WTC11 (cell line): ENCODE results near the gene GSG1L2. TPM values are rescaled to one million over a fixed set of nuclear protein-coding genes. Genes with fewer than 3 reads are reported as not detected.

ENCODE experiments used
- ATAC-seq: fragments of 200-7000 bp; cut with Tn5 transposase; 2 replicates; pipeline ENCODE4 v1.10.0; 2021; ENCODE audit warnings: mild to moderate bottlenecking, moderate library complexity
- CTCF ChIA-PET: fragments of 300-600 bp; sonication (Branson Sonifier 250); formaldehyde crosslinking; loops from one replicate; lab custom pipeline; 2021; ENCODE audit warnings: antibody characterized with exemption; lab: Charles Lee
- POLR2A ChIA-PET: fragments of 350-600 bp; sonication (Branson Sonifier 250); formaldehyde crosslinking; loops from one replicate; lab custom pipeline; 2021; ENCODE audit warnings: antibody characterized with exemption; lab: Charles Lee
- DNase-seq: peaks from one replicate; pipeline ENCODE4 v3.0.0; 2021; ENCODE audit warnings: low spot score
- H3K27ac Mint-ChIP-seq: 2 replicates; pipeline ENCODE4 v1.8.0; 2021; ENCODE audit warnings: mixed read lengths
- H3K27me3 Mint-ChIP-seq: 2 replicates; pipeline ENCODE4 v1.8.0; 2021; ENCODE audit warnings: low read depth, mild to moderate bottlenecking, moderate library complexity, mixed read lengths
- H3K36me3 Mint-ChIP-seq: 2 replicates; pipeline ENCODE4 v1.8.0; 2021; ENCODE audit warnings: mixed read lengths
- H3K4me1 Mint-ChIP-seq: 2 replicates; pipeline ENCODE4 v1.8.0; 2022; ENCODE audit warnings: mixed read lengths
- H3K4me3 Mint-ChIP-seq: 2 replicates; pipeline ENCODE4 v1.8.0; 2021; ENCODE audit warnings: mild to moderate bottlenecking, moderate library complexity, mixed read lengths
- H3K9me3 Mint-ChIP-seq: 2 replicates; pipeline ENCODE4 v1.8.0; 2021; ENCODE audit warnings: mixed read lengths
- AR ChIP-seq: fragments of 250-450 bp; sonication (Bioruptor Pico); IDR thresholded peaks from 2 replicates; pipeline ENCODE4 v1.9.0; 2021; ENCODE audit warnings: mild to moderate bottlenecking
- ATF2 ChIP-seq: sonication (generic); formaldehyde crosslinking; IDR thresholded peaks from 2 replicates; pipeline ENCODE4 v1.8.1; 2022; ENCODE audit warnings: low read depth, missing genetic modification reagents, borderline replicate concordance
- ATF6 ChIP-seq: sonication (generic); formaldehyde crosslinking; IDR thresholded peaks from 2 replicates; pipeline ENCODE4 v1.8.1; 2023; ENCODE audit warnings: mild to moderate bottlenecking, missing genetic modification reagents
- CBFB ChIP-seq: sonication (generic); formaldehyde crosslinking; IDR thresholded peaks from 2 replicates; pipeline ENCODE4 v1.8.1; 2022; ENCODE audit warnings: mild to moderate bottlenecking, low read depth, missing genetic modification reagents
- E2F5 ChIP-seq: sonication (generic); formaldehyde crosslinking; IDR thresholded peaks from 2 replicates; pipeline ENCODE4 v1.8.1; 2022; ENCODE audit warnings: mild to moderate bottlenecking, moderate library complexity, missing genetic modification reagents
- ELF4 ChIP-seq: sonication (generic); formaldehyde crosslinking; IDR thresholded peaks from 2 replicates; pipeline ENCODE4 v1.8.1; 2022; ENCODE audit warnings: low read depth, mild to moderate bottlenecking, moderate library complexity, missing genetic modification reagents
- KAT7 ChIP-seq: sonication (generic); formaldehyde crosslinking; IDR thresholded peaks from 2 replicates; pipeline ENCODE4 v1.8.1; 2023; ENCODE audit warnings: missing genetic modification reagents, mild to moderate bottlenecking, borderline replicate concordance
- NR2C2 ChIP-seq: sonication (generic); formaldehyde crosslinking; IDR thresholded peaks from 2 replicates; pipeline ENCODE4 v1.8.0; 2022; ENCODE audit warnings: mild to moderate bottlenecking, missing genetic modification reagents
- PRDM15 ChIP-seq: sonication (generic); formaldehyde crosslinking; IDR thresholded peaks from 2 replicates; pipeline ENCODE4 v1.8.0; 2022; ENCODE audit warnings: missing genetic modification reagents
- PRRX2 ChIP-seq: fragments of 250-450 bp; sonication (Bioruptor Pico); IDR thresholded peaks from 2 replicates; pipeline ENCODE4 v1.8.0; 2021; ENCODE audit warnings: mild to moderate bottlenecking
- SMAD4 ChIP-seq: sonication (generic); formaldehyde crosslinking; IDR thresholded peaks from 2 replicates; pipeline ENCODE4 v1.8.0; 2022; ENCODE audit warnings: mild to moderate bottlenecking, missing genetic modification reagents
- TCF7 ChIP-seq: sonication (generic); formaldehyde crosslinking; IDR thresholded peaks from 2 replicates; pipeline ENCODE4 v1.8.0; 2022; ENCODE audit warnings: mild to moderate bottlenecking, low read depth, missing genetic modification reagents, moderate library complexity
- USF2 ChIP-seq: sonication (generic); formaldehyde crosslinking; IDR thresholded peaks from 2 replicates; pipeline ENCODE4 v1.8.1; 2023; ENCODE audit warnings: mild to moderate bottlenecking, missing genetic modification reagents, moderate library complexity
- ZBTB43 ChIP-seq: sonication (generic); formaldehyde crosslinking; IDR thresholded peaks from 2 replicates; pipeline ENCODE4 v1.8.1; 2023; ENCODE audit warnings: mild to moderate bottlenecking, missing genetic modification reagents
- ZMAT4 ChIP-seq: fragments of 250-450 bp; sonication (Bioruptor Pico); IDR thresholded peaks from 2 replicates; pipeline ENCODE4 v1.9.0; 2021; ENCODE audit warnings: mild to moderate bottlenecking
- ZNF263 ChIP-seq: sonication (generic); formaldehyde crosslinking; IDR thresholded peaks from 2 replicates; pipeline ENCODE4 v1.8.1; 2022; ENCODE audit warnings: low read depth, mild to moderate bottlenecking, moderate library complexity, missing genetic modification reagents
- total RNA-seq: library from RNA; stranded (reverse); gene quantifications from 3 replicates; pipeline ENCODE4 v1.2.3, GENCODE V29; 2021

The GSG1L2 gene
- total RNA-seq, 1 experiment from 2014 or later: not detected

- TF ChIP-seq PRDM15 (CRISPR knock-in tag): no peak
- TF ChIP-seq NR2C2 (CRISPR knock-in tag): no peak
- TF ChIP-seq SMAD4 (CRISPR knock-in tag): no peak
- no peak for TF ChIP-seq ZNF263 (CRISPR knock-in tag)
Observed at GRCh38 chr17:9766970-9767369, 54.9 kb downstream of the GSG1L2 start (continued).

- no peaks in the 10 kb centered on the region for H3K9me3 Mint-ChIP-seq
- no peak for TF ChIP-seq ELF4 (CRISPR knock-in tag)
- no peak for TF ChIP-seq ZBTB43 (CRISPR knock-in tag)
- TF ChIP-seq ATF6 (CRISPR knock-in tag): no peak
- TF ChIP-seq ATF2 (CRISPR knock-in tag): no peak
- no peak for TF ChIP-seq PRRX2
- no peak for TF ChIP-seq CBFB (CRISPR knock-in tag)
- no peak for TF ChIP-seq TCF7 (CRISPR knock-in tag)
- no peak for TF ChIP-seq E2F5 (CRISPR knock-in tag)
- no peak for TF ChIP-seq KAT7
- no peak for TF ChIP-seq AR (CRISPR knock-in tag)
- no peak for TF ChIP-seq ZMAT4
- no peak for TF ChIP-seq USF2
- H3K27me3 Mint-ChIP-seq: peaks cover 4% of the 10 kb centered on the region; the same call in 1 of the 2 replicates
- no peaks in the 10 kb centered on the region for H3K4me1 Mint-ChIP-seq
- H3K27ac Mint-ChIP-seq: no peak overlapping the region
- ATAC-seq: no peak
- no peak for DNase-seq
- H3K36me3 Mint-ChIP-seq: no peaks in the 10 kb centered on the region
- H3K4me3 Mint-ChIP-seq: no peak overlapping the region
- ChIA-PET CTCF (interaction anchor here (1.4 kb wide), 1 partner anchor 21 kb away, joined by 5 read pairs; no protein-coding TSS in a partner anchor), POLR2A (no interaction called here)
Observed at GRCh38 chr17:9765322-9765721, 56.6 kb downstream of the GSG1L2 start.
